Esophagus mucosa (tissue), 1 donor: ENCODE measurements around the gene THSD4. TPM values are rescaled to one million over a fixed set of nuclear protein-coding genes. Genes with fewer than 3 reads are reported as not detected.

Experiments used
- ATAC-seq: fragments of 200-7000 bp; cut with Tn5 transposase; one replicate; pipeline ENCODE4 v1.9.1; 2020
- total RNA-seq: library from RNA; stranded (reverse); gene quantifications from one replicate; pipeline ENCODE4 v1.2.4, GENCODE V29; 2023
- donor health status: DM: yes; HTN: yes; CAD: no.

The THSD4 gene
- total RNA-seq, 1 donor from 2014 or later = 121 TPM

DNA sequence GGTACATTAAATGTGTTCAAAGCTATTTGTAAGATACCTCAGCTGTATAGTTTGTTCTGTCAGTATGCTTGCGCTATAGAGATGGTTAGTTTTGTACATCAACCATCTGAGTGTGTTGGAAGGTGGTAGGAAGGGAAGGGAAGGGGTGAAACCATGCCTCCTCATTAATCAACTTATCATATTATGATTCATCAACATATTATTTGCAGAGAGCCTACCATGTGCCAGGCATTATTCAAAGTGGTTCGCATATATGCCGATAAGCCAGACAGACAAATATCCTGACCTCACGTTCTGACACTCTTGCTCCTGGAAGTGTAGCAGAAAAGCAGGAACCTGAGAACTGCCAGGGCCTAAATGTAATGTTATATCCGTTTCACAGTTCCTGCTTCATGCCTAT, 447.0 kb downstream of the THSD4 start:
- peak; percentile 47 for ATAC-seq

DNA sequence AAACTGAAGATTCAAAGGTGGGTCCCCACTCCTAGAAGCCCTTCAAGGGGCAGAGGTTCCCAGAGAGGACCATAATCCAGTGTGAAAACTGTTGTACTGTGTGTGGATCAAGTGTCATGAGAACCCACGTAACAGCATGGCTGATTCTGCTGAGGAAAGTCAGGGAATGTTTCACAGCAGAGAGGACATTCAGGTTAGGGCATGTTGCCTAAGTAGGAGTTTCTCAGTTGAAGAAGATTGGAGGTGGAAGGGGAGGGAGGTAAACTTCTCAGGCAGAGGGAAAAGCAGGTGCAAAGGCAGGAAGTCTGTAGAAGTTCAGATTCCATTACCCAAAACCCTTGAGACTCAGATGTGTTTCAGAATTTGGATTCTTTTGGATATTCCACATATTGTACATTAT, 448.9 kb downstream of the THSD4 start:
- ATAC-seq = no peak

DNA sequence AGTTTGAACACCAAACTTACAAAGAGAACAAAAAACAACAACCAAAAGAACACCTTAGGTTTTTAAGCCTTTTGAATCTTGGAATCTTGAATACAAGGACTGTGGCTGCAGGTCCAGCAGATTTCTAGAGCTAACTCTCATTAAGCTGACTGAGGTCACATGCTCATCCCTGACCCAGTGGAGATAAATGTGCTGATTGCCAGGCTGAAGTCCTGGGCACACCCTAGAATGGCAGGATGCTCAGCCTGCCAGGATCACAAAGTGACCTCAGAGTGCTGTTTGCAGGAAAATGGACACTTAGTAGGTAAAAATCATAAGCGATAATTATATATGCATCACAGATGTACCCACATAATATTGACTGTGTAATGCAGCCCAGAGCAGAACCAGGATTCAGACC, 449.7 kb downstream of the THSD4 start:
- ATAC-seq = no peak

GRCh38 chr15:71565631-71566160, 450.4 kb downstream of the THSD4 start:
- no peak for ATAC-seq

- ATAC-seq = no peak
These were observed 451.0 kb downstream of the THSD4 start for GRCh38 chr15:71566226-71566625.

- ATAC-seq = no peak
These were observed 451.9 kb downstream of the THSD4 start for GRCh38 chr15:71567173-71567572.

- no peak for ATAC-seq
These were observed 453.0 kb downstream of the THSD4 start for GRCh38 chr15:71568227-71568626.

- ATAC-seq = peak; percentile 53
These were observed 455.5 kb downstream of the THSD4 start for GRCh38 chr15:71570736-71571135.

GRCh38 chr15:71571641-71572040, 456.4 kb downstream of the THSD4 start:
- ATAC-seq = no peak

DNA sequence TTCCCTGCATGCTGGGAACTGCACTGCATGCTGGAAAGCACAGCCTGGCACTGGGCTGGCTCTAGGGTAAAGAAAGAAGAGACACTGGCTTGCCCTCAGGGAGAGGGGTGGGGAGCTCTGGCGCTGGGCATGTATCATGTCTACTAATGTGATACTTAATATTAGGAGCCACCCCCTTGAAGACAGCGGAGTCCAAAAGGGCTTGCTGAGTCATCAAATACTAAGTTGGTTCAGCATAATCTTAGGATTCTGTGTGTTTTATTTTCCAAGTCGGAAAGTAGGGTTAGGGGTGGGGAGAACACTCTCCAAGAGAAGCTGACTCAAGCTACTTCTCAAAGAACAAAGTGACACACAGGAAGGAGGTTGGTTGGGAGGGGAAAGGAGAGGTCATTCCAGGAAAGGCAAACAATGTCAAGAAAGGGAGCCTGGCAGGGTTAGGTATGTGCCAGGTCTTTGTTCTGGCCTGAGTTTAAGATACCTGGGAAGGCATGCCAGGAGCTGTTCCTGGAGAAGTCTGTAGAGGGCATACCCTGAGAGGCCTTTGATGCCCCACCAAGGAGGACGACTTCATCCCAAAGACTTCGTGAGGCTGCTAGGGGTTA, 457.3 kb downstream of the THSD4 start:
- ATAC-seq = peak; percentile 87

GRCh38 chr15:71573599-71573998, 458.3 kb downstream of the THSD4 start:
- ATAC-seq = no peak

- no peak for ATAC-seq
These were observed 460.3 kb downstream of the THSD4 start for GRCh38 chr15:71575474-71576045.

DNA sequence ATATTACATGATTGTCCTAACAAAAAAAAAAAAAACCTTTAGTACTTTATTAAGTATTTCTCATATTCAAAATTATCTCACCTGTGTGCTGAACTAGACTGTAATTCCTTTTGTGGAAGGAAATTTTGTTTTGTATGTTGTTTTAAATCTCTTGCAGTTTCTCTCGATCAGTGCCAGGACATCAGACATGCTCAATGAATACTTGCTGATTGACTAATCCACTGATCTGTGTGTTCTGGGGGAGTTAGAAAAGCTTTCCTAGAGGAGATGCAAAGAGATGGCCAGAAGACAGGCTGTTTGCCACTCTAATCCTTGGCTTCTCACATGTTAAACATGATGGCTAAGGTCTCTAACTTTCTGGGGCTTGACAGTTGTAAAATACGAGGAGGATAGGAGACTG, 461.8 kb downstream of the THSD4 start:
- ATAC-seq = no peak

GRCh38 chr15:71581398-71581930, 466.2 kb downstream of the THSD4 start:
- no peak for ATAC-seq

- ATAC-seq = no peak
These were observed 469.9 kb downstream of the THSD4 start for GRCh38 chr15:71585159-71585558.

GRCh38 chr15:71586463-71586862, 471.2 kb downstream of the THSD4 start:
- ATAC-seq = no peak

- peak; percentile 31 for ATAC-seq
These were observed 473.5 kb downstream of the THSD4 start for GRCh38 chr15:71588746-71589145.

- ATAC-seq = peak; percentile 40
These were observed 475.8 kb downstream of the THSD4 start for GRCh38 chr15:71591057-71591456.

GRCh38 chr15:71592203-71592602, 476.9 kb downstream of the THSD4 start:
- ATAC-seq = no peak

- no peak for ATAC-seq
These were observed 480.7 kb downstream of the THSD4 start for GRCh38 chr15:71595846-71596553.

DNA sequence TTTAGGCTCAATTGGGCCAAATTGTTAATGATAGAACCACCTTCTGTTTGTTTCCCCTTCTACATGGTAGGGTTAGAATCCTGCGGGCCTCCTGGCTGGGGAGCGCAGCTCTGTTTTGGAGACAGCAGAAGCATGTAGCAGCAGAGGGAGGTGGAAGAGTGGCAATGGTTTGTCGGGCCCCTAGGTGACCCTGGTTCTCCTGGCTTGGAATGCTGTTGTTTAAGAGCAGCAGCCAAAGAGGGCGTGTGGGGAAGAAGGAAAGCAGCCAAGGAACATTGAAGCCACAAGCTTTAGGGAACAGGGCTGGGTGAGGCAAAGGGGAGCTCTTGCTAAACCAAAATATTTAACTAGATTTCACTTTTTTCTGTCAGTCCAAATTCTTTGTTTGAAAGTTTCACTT, 481.4 kb downstream of the THSD4 start:
- ATAC-seq = peak; percentile 49

GRCh38 chr15:71597126-71597525, 481.9 kb downstream of the THSD4 start:
- no peak for ATAC-seq

- no peak for ATAC-seq
These were observed 482.4 kb downstream of the THSD4 start for GRCh38 chr15:71597637-71598036.

GRCh38 chr15:71598741-71599140, 483.5 kb downstream of the THSD4 start:
- no peak for ATAC-seq
